H9 (cell line): ENCODE results near the gene ERC2. TPM values are rescaled to one million over a fixed set of nuclear protein-coding genes. Genes with fewer than 3 reads are reported as not detected.

ENCODE experiments used
- DNase-seq: peaks from one replicate; pipeline ENCODE4 v3.0.0-alpha.2; 2017
- H2AFZ ChIP-seq: one replicate; pipeline ENCODE4 v1.6.1; 2013; ENCODE audit warnings: mild to moderate bottlenecking, low read length, control low read depth, moderate library complexity
- H2AK5ac ChIP-seq: 2 replicates; pipeline ENCODE4 v1.6.1; 2013; ENCODE audit warnings: low read length, control low read depth, mixed read lengths; ENCODE audit not compliant: insufficient read length
- H2BK120ac ChIP-seq: one replicate; pipeline ENCODE4 v1.6.1; 2013; ENCODE audit warnings: low read depth, mild to moderate bottlenecking, low read length, control low read depth, inconsistent platforms; ENCODE audit not compliant: poor library complexity, severe bottlenecking
- H2BK12ac ChIP-seq: 2 replicates; pipeline ENCODE4 v1.6.1; 2013; ENCODE audit warnings: low read length, control low read depth, mixed read lengths, low read depth; ENCODE audit not compliant: insufficient read length
- H2BK15ac ChIP-seq: 2 replicates; pipeline ENCODE4 v1.6.1; 2013; ENCODE audit warnings: low read depth, low read length, control low read depth
- H2BK20ac ChIP-seq: one replicate; pipeline ENCODE4 v1.6.1; 2013; ENCODE audit warnings: low read depth, mild to moderate bottlenecking, low read length, control low read depth, inconsistent platforms; ENCODE audit not compliant: poor library complexity, severe bottlenecking
- H2BK5ac ChIP-seq: 2 replicates; pipeline ENCODE4 v1.6.1; 2013; ENCODE audit warnings: low read length, control low read depth, mixed read lengths; ENCODE audit not compliant: insufficient read length
- H3K14ac ChIP-seq: 2 replicates; pipeline ENCODE4 v1.6.1; 2013; ENCODE audit warnings: low read length, control low read depth; ENCODE audit not compliant: insufficient read depth
- H3K18ac ChIP-seq: 2 replicates; pipeline ENCODE4 v1.6.1; 2013; ENCODE audit warnings: low read depth, mild to moderate bottlenecking, mixed read lengths, low read length, control low read depth; ENCODE audit not compliant: insufficient read length
- H3K23ac ChIP-seq: 2 replicates; pipeline ENCODE4 v1.6.1; 2013; ENCODE audit warnings: low read length, control low read depth, mixed read lengths, low read depth; ENCODE audit not compliant: insufficient read length
- H3K23me2 ChIP-seq: 2 replicates; pipeline ENCODE4 v1.6.1; 2013; ENCODE audit warnings: low read depth, mild to moderate bottlenecking, mixed read lengths, low read length, control low read depth; ENCODE audit not compliant: insufficient read length, poor library complexity, severe bottlenecking
- H3K27ac ChIP-seq: 2 replicates; pipeline ENCODE4 v1.5.1; 2013; ENCODE audit warnings: low read length, control low read depth, mixed read lengths, low read depth; ENCODE audit not compliant: insufficient read length
- H3K27me3 ChIP-seq: 2 replicates; pipeline ENCODE4 v1.6.1; 2013; ENCODE audit warnings: low read length, control low read depth, inconsistent platforms; ENCODE audit not compliant: insufficient read depth
- H3K4ac ChIP-seq: 2 replicates; pipeline ENCODE4 v1.6.1; 2013; ENCODE audit warnings: low read depth, mild to moderate bottlenecking, control low read depth, inconsistent platforms, low read length, moderate library complexity
- H3K4me1 ChIP-seq: 2 replicates; pipeline ENCODE4 v1.6.1; 2013; ENCODE audit warnings: low read length, control low read depth, inconsistent platforms; ENCODE audit not compliant: insufficient read depth
- H3K4me2 ChIP-seq: 2 replicates; pipeline ENCODE4 v1.6.1; 2013; ENCODE audit warnings: low read length, control low read depth, mixed read lengths; ENCODE audit not compliant: insufficient read length, insufficient read depth
- H3K56ac ChIP-seq: 2 replicates; pipeline ENCODE4 v1.6.1; 2013; ENCODE audit warnings: low read depth, mild to moderate bottlenecking, mixed read lengths, low read length, control low read depth; ENCODE audit not compliant: insufficient read length
- H3K79me1 ChIP-seq: 2 replicates; pipeline ENCODE4 v1.6.1; 2013; ENCODE audit warnings: low read depth, mild to moderate bottlenecking, moderate library complexity, low read length, control low read depth, inconsistent platforms; ENCODE audit not compliant: insufficient read depth, poor library complexity, severe bottlenecking
- H3K79me2 ChIP-seq: 2 replicates; pipeline ENCODE4 v1.6.1; 2013; ENCODE audit warnings: low read length, control low read depth, inconsistent platforms; ENCODE audit not compliant: insufficient read depth
- H3K9ac ChIP-seq: 2 replicates; pipeline ENCODE4 v1.6.1; 2013; ENCODE audit warnings: low read length, control low read depth, mixed read lengths; ENCODE audit not compliant: insufficient read length; ENCODE audit errors: extremely low read depth
- H3K9me3 ChIP-seq: one replicate; pipeline ENCODE4 v1.6.1; 2013; ENCODE audit warnings: low read depth, low read length, inconsistent platforms; ENCODE audit not compliant: control insufficient read depth
- H3T11ph ChIP-seq: one replicate; pipeline ENCODE4 v1.6.1; 2013; ENCODE audit warnings: mild to moderate bottlenecking, low read length, control low read depth, inconsistent platforms
- H4K20me1 ChIP-seq: one replicate; pipeline ENCODE4 v1.6.1; 2013; ENCODE audit not compliant: control insufficient read depth, insufficient read length, insufficient read depth
- H4K5ac ChIP-seq: 2 replicates; pipeline ENCODE4 v1.6.1; 2013; ENCODE audit warnings: low read depth, mild to moderate bottlenecking, mixed read lengths, low read length, control low read depth; ENCODE audit not compliant: insufficient read length
- H4K8ac ChIP-seq: replicated peaks from 2 replicates; pipeline ENCODE4 v1.6.1; 2013; ENCODE audit warnings: low read length, control low read depth, mixed read lengths, low read depth; ENCODE audit not compliant: insufficient read length
- H4K91ac ChIP-seq: 2 replicates; pipeline ENCODE4 v1.6.1; 2013; ENCODE audit warnings: low read depth, mild to moderate bottlenecking, moderate library complexity, mixed read lengths, low read length, control low read depth; ENCODE audit not compliant: insufficient read length
- H3K27ac Mint-ChIP-seq, 3 experiments: 2 replicates in 2 of 3; 3 replicates in 1 of 3; pipeline ENCODE4 v1.8.0; 2020 to 2021; ENCODE audit warnings: mixed read lengths in 3 of 3, mild to moderate bottlenecking in 1 of 3, moderate library complexity in 1 of 3
- H3K27me3 Mint-ChIP-seq: 2 replicates; pipeline ENCODE4 v1.8.0; 2021; ENCODE audit warnings: low read depth, mild to moderate bottlenecking, moderate library complexity, mixed read lengths
- H3K36me3 Mint-ChIP-seq, 3 experiments: 2 replicates in 2 of 3; 3 replicates in 1 of 3; pipeline ENCODE4 v1.8.0; 2020 to 2021; ENCODE audit warnings: low read depth in 3 of 3, mixed read lengths in 3 of 3; ENCODE audit not compliant: insufficient read depth in 1 of 3
- H3K4me1 Mint-ChIP-seq, 2 experiments: 2 replicates each; pipeline ENCODE4 v1.8.0; 2020; ENCODE audit warnings: mixed read lengths in 2 of 2
- H3K4me3 Mint-ChIP-seq, 2 experiments: 2 replicates in 1 of 2; 3 replicates in 1 of 2; pipeline ENCODE4 v1.8.0; 2020 to 2021; ENCODE audit warnings: mild to moderate bottlenecking in 2 of 2, mixed read lengths in 2 of 2, moderate library complexity in 1 of 2
- H3K9me3 Mint-ChIP-seq, 2 experiments: 2 replicates in 1 of 2; 3 replicates in 1 of 2; pipeline ENCODE4 v1.8.0; 2020; ENCODE audit warnings: mild to moderate bottlenecking in 2 of 2, mixed read lengths in 2 of 2, moderate library complexity in 1 of 2
- CTCF ChIP-seq: fragments of 200-600 bp; sonication (generic); conservative IDR thresholded peaks from 3 replicates; pipeline ENCODE4 v1.8.0; 2021; ENCODE audit warnings: antibody characterized with exemption, mild to moderate bottlenecking
- WGBS: extraction: QIAGEN DNeasy Blood & Tissue Kit; methylation state at CpG from one replicate; pipeline ENCODE4 v1.1.7; 2013; ENCODE audit warnings: missing lambda C conversion rate, low lambda C conversion rate, mixed read lengths; ENCODE audit not compliant: insufficient read length; ENCODE audit errors: extremely low coverage; 5-methylcytosine and 5-hydroxymethylcytosine counted together
- total RNA-seq: library from RNA; stranded (reverse); gene quantifications from 2 replicates; pipeline ENCODE4 v1.2.1, GENCODE V29; 2021

Gene ERC2
- total RNA-seq, 1 experiment from 2014 or later = 15.4 TPM

GRCh38 chr3:55494976-55495375, 973.3 kb downstream of the ERC2 start:
- no peak overlapping the region for H4K8ac ChIP-seq
- no peak overlapping the region for H3K14ac ChIP-seq
- no peak overlapping the region for H3K9ac ChIP-seq
- H4K91ac ChIP-seq = no peak overlapping the region
- H3K27ac Mint-ChIP-seq = no peak overlapping the region
- peaks cover 8% of the 10 kb centered on the region; the same call in 1 of the 2 replicates for H3K27me3 ChIP-seq
- no peaks in the 10 kb centered on the region; the same call in 1 of the 2 replicates for H3K4me1 ChIP-seq
- H3K56ac ChIP-seq = no peak overlapping the region
- H3K79me1 ChIP-seq = no peaks in the 10 kb centered on the region
- no peaks in the 10 kb centered on the region for H3K23me2 ChIP-seq
- no peak for DNase-seq
- no peaks in the 10 kb centered on the region for H4K20me1 ChIP-seq
- H2BK120ac ChIP-seq = no peak overlapping the region
- peaks cover 4 to 8% of the 10 kb centered on the region in 2 experiments for H3K4me1 Mint-ChIP-seq
- no peak overlapping the region for H2AFZ ChIP-seq
- no peak overlapping the region for H3K4ac ChIP-seq
- H2AK5ac ChIP-seq = no peak overlapping the region
- H3K4me3 Mint-ChIP-seq = no peak overlapping the region
- H2BK20ac ChIP-seq = no peak overlapping the region
- no peaks in the 10 kb centered on the region for H3K9me3 Mint-ChIP-seq
- H4K5ac ChIP-seq = no peak overlapping the region
- no peaks in the 10 kb centered on the region for H3K79me2 ChIP-seq
- no peak overlapping the region for H2BK12ac ChIP-seq
- H3T11ph ChIP-seq = no peak overlapping the region
- H3K27ac ChIP-seq = no peak overlapping the region
- no peaks in the 10 kb centered on the region for H3K9me3 ChIP-seq
- H3K23ac ChIP-seq = no peak overlapping the region
- H3K27me3 Mint-ChIP-seq = peaks cover 35% of the 10 kb centered on the region
- H3K4me2 ChIP-seq = no peak overlapping the region
- no peaks in the 10 kb centered on the region for H3K36me3 Mint-ChIP-seq
- no peak overlapping the region for H3K18ac ChIP-seq
- no peak overlapping the region for H2BK5ac ChIP-seq
- WGBS = no CpG with 5 or more reads among the region's 2 CpGs
- no peak overlapping the region for H2BK15ac ChIP-seq
- TF ChIP-seq CTCF = no peak
